Putamen (tissue), 1 donor: ENCODE measurements around the gene COX5A.
"Not testable (repeated sequence)": the region's sequence is repeated elsewhere in the genome, so short reads cannot be mapped to it uniquely, and the experiment has no call there.

Experiments used
- DNase-seq: peaks from one replicate; pipeline ENCODE4 v3.0.0-alpha.2; 2016; ENCODE audit warnings: low spot score

COX5A gene

GRCh38 chr15:74901612-74902063 is 36.2 kb downstream of the COX5A start:
- no peak for DNase-seq

GRCh38 chr15:74897300-74897701 is 40.6 kb downstream of the COX5A start:
- no peak for DNase-seq

GRCh38 chr15:74896316-74896715 is 41.6 kb downstream of the COX5A start:
- DNase-seq: no peak

- no peak for DNase-seq
Observed at GRCh38 chr15:74895830-74896229, 42.0 kb downstream of the COX5A start.

GRCh38 chr15:74894383-74894782 is 43.5 kb downstream of the COX5A start:
- not testable (repeated sequence) for DNase-seq

- DNase-seq: no peak
Observed at GRCh38 chr15:74893627-74894026, 44.2 kb downstream of the COX5A start.

GRCh38 chr15:74892931-74893330 is 44.9 kb downstream of the COX5A start:
- DNase-seq: no peak

- DNase-seq: no peak
Observed at GRCh38 chr15:74892313-74892712, 45.6 kb downstream of the COX5A start.

- no peak for DNase-seq
Observed at GRCh38 chr15:74891469-74891868, 46.4 kb downstream of the COX5A start.

- no peak for DNase-seq
Observed at GRCh38 chr15:74890665-74890960, 47.3 kb downstream of the COX5A start.

GRCh38 chr15:74889883-74890664 is 47.8 kb downstream of the COX5A start, which contains the start of gene MPI:
MPI (plus strand) TSS chr15:74890042; CDS start chr15:74890074, 32 bp downstream.
- peak; percentile 85 for DNase-seq

- no peak for DNase-seq
Observed at GRCh38 chr15:74889390-74889882, 48.4 kb downstream of the COX5A start.

- DNase-seq: no peak
Observed at GRCh38 chr15:74888716-74889115, 49.2 kb downstream of the COX5A start.

- not testable (repeated sequence) for DNase-seq
Observed at GRCh38 chr15:74887537-74888193, 50.2 kb downstream of the COX5A start.

- no peak for DNase-seq
Observed at GRCh38 chr15:74885461-74885860, 52.4 kb downstream of the COX5A start.

GRCh38 chr15:74884428-74885223 is 53.2 kb downstream of the COX5A start:
- no peak for DNase-seq

GRCh38 chr15:74882528-74882927 is 55.3 kb downstream of the COX5A start:
- no peak for DNase-seq

- DNase-seq: peak; percentile 59
Observed at GRCh38 chr15:74878273-74878672, 59.6 kb downstream of the COX5A start.

- no peak for DNase-seq
Observed at GRCh38 chr15:74873756-74874424, 64.0 kb downstream of the COX5A start.

- DNase-seq: peak; percentile 94
Observed at GRCh38 chr15:74873036-74873755, 64.7 kb downstream of the COX5A start, which contains the start of gene SCAMP2. SCAMP2 (minus strand) TSS chr15:74873365; CDS start chr15:74873255, 110 bp downstream.

- DNase-seq: no peak
Observed at GRCh38 chr15:74872702-74873035, 65.2 kb downstream of the COX5A start.
